Ammon's horn (tissue), 1 donor: Measurements from ENCODE around the gene PPP2R2C.

ENCODE experiments used
- DNase-seq: peaks from one replicate; pipeline ENCODE4 v3.0.0-alpha.2; 2016; ENCODE audit warnings: low spot score

PPP2R2C gene

DNA sequence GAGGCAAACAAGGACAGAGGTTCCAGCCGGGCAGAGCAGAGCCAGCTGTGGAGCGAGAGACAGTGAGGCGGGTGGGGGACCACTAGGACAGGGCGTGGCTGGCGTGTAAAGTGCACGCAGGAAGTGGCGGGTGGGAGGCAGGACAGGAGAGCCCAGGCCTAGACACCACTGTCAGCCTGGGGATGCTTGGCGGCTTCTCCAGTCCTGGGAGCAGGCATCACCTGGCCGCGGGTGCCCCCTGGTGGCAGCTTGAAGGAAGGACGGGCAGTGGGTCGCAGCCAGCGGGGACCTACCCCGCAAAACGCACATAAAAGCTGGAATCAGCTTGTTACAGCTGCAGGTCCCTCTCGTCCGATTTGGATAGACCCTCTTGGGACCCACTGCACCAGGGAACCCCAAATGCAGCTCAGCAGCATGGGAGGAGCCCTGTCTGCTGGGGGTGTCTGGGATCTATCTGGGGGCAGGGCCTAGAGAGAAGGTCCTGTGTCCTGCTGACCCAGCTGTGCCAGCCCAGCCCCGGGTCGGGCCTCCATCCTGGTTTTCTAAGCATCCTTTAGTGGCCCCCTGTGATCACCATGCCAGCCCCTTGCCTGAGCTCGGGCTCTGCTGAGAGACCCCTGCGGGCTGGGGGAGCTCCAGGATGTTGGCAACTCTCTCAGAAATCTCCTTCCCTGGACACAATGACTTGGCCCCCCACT is 145.0 kb downstream of the PPP2R2C start:
- peak; percentile 87 for DNase-seq

DNA sequence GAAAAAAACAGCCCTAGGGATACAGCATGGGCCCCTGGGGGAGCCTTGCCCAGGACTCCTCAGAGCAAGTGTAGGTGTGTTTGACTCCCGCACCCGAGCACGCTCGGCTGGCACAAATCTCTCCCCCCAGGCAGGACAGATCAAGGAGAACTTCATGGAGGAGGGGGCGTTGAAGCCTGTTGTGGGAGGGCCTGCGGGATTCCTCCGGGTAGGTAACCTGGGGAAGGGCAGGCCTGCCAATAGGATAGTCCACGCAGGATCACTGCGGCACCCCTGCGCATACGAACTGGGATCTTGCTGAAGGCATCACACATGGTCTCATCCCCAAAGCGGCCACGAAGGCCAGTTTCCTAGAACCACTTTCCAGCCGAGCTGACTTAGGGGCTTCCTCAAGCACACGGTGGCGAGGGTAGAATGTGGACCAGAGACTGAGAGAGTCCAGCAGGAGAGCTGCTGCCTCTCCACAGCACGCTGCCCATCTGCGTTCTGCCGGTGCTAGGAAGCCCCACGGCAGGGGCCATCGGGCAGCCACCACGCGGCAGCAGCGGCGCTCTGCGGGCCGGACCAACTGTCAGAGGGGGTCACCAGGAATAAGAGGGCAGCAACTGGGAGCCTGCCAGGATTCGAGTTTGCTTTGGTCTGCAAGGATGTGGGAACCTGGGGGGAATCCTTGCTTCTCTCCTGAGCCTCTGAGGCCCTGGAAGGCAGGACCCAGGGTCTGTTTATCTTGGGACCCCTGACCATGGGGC is 145.9 kb downstream of the PPP2R2C start:
- DNase-seq = no peak

DNA sequence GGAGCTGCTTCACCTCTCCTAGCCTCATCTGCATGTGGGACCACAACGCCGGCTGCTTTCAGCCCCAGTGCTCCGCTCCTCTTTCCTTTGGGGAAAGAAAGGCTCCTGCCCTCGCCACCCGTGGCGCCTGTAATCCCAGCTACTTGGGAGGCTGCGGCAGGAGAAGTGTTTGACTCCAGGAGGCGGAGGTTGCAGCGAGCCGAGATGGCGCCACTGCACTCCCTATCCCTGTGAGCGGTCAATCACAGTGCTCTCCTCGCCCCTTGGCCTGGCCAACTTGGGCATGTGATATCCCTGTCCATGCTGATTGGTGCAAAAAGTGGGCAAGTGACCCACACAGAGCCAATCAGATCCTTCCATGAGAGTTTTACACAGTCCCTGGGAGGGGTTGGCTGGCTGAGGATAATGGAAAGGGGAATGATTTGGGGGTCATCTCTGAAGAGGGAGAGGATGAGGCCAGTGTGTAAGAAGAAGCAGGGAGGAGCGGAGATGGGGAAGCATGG is 146.6 kb downstream of the PPP2R2C start:
- DNase-seq = no peak

DNA sequence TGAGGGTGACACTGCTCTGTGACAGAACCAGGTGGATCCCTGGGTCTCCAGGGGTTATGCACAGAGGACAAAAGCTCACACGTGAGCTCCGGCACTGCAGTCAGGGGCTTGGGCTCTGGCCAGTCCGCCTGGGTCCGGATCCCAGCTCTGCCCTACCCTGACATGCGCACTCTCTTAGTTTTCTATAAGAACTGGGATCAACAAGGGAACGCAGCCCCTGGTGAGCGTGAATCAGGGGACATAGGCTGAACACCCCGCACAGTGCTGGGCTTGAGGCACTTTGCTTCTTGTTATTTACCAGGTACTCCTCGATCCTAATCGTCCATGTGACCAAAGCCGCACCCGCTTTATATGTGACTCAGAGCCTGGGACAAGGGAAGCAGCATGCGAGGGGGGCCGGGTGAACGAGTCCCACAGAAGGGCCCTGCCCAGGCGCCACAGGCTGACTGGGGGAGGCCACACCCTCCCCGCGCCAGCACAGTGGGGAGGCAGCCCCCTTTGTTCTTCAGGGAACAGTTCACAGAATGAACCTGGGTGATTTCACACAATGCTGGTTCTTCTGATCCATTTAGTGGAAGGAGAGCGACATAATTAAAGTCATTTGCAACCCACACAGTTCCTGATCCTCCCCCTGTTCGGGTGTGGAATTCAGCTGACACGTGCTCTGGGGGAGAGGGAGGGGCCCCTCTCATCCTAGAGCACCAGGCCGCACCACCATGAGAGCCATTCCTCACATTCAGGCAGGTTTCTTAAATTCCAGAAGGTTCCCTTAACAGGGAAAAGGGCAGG is 147.2 kb downstream of the PPP2R2C start:
- DNase-seq = peak; percentile 18

DNA sequence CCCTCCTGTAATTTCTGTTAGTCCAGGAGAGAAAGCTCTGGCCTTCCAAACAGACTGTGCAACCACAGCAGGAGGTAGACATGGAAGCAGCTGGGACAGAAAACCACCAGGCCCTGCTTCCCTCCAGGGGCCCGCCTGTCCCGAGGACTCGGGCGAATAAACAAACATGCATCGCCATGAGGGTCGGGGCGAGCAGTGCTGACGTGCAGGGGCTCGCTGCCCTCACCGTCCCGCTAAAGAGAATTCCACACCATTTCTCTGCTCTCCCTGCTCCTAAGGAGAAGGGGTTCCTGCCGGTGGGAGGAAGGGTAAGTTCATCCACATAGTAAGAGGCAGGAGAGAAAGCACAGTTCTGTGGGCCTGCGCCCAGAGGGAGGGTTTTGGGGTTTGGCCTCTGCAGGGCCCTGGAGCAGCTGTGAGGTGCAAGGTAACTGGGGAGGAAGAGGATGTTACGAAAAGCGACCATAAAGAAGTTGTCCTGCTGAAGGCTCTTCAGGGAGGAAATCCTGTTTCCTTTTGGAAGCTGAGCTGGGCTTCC is 147.9 kb downstream of the PPP2R2C start:
- DNase-seq = no peak

DNA sequence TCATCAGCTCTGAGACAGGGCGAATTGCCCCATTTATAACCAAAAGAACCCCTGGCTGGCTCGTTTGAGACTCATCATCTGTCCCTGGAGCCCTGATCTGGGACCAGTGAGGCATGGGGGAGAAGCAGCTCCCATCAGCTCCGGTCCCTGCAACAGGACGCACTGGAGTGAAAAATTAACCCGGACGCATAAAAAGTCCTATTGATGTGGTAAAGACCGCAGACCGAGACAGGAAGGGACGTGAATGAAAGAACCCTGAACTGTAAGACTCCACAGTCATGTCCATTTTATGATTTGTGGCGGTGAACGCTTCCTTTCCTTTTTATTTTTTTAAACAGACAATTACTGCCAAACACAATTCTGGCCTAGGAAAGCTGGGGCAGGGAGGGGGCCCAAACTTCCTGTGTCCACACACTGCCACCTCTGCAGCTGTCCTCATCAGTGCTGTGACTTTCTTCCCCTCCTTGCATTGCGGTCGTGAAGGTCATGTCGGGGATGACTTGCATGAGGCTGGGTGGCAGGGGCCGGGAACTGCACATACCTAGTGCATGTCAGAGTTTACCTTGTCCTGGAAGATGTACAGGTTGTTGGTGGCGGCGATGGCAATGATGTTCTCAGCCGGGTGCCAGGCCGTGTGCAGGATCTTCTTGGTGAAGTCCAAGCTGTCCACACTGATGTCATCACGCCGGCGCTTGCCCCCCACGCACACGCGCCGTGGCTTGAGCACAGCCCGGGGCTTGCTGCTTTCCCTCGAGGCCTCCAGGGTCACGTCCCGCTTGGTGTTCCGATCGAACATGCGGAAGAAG is 149.4 kb downstream of the PPP2R2C start:
- DNase-seq = no peak

DNA sequence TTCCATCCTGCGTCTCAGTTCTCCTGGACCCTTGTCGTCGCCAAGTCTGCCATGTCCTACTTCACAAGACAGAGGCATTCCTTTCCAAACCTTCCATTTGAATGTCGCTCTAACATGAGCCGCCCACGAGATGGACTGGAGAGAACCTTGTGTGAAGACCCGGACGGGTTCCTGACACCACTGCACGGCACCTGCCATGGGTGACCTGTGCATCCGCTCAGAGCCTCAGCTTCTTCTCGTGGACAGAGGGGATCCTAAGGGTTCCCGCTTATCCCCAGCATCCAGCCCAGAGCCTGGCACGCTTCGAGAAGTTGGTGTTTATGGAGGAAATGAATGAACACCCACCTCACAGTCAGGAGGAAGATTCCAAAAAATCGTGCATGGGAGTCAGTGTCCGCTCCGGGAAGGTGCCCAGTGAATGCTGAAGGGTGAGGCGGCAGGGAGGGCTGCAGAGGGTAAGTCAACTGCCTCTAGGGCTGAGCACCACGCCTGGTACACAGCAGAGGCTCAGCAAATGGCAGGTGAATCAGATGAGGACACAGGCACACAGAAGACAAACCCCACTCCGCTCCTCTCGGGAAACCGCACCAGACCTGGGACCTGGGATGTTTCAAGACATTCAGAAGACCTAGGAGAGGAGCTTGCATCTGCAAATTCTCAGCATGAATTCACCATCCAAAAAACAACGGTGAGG is 150.2 kb downstream of the PPP2R2C start:
- DNase-seq = no peak

DNA sequence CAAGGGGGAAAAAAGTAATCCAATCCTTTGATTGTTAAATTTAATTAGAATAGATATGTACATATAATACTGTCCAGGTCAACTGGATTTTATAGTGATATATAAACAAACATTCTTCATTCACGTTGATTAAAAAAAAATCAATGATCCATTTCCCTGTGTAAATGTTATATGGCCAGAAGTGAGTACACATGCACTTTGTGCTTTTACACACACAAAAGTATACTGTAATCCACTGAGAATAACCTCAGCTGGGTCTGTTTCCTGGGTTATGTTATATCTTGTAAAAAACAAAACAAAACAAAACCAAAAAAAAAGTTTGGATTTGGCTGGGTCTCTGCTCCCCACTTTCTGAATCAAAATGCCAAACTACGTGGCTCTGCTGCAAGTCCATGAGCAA is 151.1 kb downstream of the PPP2R2C start:
- no peak for DNase-seq

DNA sequence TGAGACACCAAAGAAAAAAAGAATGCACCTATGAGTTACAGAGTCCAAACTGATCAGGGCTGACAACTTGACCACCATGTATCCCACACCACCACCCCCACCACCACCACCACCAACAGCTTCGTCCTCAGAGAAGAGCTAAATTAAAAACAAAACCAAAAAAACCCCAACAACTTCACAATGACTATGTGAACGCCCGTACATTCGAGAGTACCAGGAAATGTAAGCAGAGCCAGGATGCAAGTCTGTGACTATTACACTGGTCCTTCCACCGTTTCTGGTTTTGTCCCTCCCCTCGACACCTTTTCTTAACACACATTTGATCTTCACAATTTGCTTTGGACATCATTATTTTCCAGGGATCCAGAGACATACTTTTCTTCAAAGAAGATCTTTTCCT is 151.8 kb downstream of the PPP2R2C start:
- DNase-seq = no peak

DNA sequence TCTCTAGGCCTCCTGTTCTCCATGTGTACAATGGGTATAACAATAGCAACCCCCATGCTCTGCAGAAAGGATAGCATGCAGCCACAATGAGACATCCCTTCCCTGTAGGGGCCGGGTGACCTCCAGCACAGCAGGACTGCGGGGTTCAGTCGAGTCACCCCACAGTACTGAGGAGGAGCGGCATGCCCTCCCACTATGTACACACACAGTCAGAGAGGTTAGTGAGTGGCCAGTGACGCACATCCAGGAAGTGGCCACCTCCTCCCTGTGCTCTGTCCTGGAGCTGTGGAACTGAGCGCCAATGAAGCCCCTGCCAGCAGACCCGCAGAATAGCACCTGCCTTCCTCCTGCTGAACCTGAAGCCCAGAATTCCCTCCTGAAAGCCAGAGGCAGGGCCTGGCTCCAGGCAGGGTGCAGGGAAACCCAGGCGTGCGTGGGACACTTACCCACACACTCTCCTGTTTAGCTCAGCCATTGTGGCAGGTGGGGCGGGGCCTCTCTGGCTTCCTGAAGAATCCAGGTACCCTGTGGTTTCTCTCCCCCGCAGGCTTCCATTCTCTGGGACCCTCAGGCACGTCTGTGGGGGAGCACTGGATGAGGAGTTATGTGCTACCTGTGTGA is 152.8 kb downstream of the PPP2R2C start:
- DNase-seq = no peak

DNA sequence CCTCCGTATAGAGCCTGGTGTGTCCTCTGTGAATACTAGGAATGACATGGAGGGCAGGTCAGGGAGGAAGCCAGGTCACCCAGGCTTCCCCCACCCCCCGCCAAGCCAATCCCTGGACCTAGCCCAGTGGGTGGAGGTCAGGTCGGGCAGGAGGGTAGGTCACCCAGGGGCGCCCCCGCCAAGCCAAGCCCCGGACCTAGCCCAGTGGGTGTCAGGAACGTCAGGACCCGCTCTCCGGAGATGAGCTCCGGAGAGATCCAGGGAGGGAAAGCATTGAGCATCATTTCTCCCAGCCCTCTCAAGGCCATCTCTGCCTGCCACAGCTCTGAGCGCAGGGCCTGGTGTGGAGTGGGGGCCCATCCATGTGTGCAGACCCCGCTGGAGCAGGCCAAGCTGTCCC is 154.2 kb downstream of the PPP2R2C start:
- DNase-seq = no peak

DNA sequence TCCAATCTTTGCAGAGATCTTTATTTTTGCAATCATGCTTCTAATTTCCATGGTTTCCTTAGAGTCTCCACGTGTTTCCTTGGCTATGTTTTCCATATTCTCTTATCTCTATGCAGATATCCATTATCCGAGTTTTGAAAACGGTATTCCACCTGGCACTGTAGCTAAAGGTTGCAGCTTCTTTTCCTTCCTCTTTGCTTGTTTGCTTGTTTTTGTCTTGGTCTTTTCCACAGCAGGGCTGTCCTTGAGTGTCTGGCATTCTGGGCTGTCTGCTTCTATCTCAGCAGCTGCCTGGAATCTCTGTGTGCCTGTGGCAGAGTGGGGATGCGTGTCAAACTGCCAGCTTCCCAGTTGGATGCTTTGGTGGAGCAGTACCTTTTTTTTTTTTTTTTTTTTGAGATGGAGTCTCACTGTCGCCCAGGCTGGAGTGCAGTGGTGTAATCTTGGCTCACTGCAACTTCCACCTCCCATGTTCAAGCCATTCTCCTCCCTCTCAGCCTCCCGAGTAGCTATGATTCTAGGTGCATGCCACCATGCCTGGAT is 155.9 kb downstream of the PPP2R2C start:
- no peak for DNase-seq

DNA sequence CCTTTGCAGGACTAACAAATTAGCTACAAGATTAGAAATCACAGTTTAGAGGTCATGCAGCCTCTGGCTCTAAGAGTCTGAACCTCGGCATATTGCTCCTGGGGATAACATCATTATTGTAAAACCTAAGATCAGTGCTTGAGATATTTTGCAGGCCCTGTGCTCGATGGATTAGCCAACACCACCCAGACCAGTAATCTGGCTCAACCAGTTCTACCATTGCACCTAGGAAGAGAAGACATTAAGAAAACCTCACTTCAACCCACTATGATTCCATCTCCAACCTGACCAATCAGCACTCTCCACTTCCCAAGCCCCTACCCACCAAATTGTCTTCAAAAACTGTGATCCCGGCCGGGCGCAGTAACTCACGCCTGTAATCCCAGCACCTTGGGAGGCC is 159.2 kb downstream of the PPP2R2C start:
- DNase-seq = no peak

DNA sequence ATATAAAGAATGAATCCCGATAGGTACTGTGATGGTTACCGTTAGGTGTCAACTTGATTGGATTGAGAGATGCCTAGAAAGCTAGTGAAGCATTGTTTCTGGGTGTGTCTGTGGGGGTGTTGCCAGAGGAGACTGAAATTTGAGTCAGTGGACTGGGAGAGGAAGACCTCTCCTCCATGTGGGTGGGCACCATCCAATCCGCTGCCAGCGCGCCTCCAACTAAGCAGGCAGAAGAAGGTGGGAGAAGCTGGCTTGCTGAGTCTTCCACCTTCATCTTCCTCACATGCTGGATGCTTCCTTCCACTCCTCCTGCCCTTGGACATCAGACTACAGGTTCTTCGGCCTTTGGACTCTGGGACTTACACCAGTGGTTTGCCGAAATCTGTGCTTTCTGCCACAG is 162.6 kb downstream of the PPP2R2C start:
- DNase-seq = no peak

DNA sequence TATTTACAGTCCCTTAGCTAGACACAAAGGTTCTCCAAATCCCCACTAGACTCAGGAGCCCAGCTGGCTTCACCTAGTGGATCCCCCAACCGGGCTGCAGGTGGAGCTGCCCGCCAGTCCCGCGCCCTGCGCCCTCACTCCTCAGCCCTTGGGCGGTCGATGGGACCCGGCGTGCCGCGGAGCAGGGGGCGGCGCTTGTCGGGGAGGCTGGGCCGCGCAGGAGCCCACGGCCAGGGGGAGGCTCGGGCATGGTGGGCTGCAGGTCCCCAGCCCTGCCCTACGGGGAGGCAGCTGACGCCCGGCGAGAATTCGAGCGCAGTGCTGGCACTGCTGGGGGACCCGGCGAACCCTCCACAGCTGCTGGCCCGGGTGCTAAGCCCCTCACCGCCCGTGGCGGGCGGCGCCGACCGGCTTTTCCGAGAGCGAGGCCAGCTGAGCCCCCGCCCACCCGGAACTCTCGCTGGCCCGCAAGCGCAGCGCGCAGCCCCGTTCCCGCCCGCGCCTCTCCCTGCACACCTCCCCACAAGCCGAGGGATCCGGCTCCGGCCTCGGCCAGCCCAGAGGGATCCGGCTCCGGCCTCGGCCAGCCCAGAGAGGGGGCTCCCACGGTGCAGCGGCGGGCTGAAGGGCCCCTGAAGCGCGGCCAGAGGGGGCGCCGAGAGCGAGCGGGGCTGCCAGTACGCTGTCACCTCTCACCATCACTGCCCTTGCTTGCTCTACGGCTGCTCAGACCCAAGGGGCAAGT is 163.3 kb downstream of the PPP2R2C start:
- DNase-seq = no peak

DNA sequence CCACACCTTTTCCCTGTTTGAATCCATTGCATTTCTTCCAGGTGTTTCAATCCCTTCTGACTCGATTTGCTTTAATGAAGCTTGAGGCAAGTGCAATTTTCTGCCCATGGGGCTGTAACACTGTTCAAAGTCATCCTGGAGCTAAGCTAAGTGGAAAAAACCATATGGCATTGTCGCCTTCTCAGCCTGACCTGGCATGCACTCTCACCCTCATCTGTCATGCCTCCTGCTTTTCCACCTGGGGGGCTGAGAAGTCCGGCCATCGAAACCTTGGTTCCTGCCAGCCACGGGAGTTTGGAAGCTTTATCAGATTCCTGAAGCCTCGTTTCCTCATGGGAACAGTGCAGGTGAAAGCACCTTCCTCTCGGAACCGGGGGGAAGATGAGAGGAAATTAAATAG is 164.5 kb downstream of the PPP2R2C start:
- no peak for DNase-seq

DNA sequence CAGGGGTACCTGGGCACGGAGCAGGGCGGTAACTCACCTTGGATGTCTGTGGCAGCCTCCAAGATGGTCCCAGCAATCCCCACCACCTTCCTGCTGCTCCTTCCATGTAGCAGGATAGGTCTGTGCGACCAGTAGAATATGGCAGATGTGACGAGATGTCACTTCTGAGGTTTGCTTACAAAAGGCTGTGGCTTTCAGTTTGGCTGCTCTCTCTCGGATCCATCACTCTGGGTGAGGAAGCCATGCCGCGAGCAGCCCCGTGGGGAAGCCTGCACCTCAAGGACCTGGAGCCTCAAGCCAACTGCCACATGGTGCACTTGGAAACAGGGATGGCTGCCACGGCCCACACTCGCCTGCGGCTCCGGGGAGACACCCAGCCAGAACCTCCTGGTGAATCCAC is 165.2 kb downstream of the PPP2R2C start:
- DNase-seq = no peak

DNA sequence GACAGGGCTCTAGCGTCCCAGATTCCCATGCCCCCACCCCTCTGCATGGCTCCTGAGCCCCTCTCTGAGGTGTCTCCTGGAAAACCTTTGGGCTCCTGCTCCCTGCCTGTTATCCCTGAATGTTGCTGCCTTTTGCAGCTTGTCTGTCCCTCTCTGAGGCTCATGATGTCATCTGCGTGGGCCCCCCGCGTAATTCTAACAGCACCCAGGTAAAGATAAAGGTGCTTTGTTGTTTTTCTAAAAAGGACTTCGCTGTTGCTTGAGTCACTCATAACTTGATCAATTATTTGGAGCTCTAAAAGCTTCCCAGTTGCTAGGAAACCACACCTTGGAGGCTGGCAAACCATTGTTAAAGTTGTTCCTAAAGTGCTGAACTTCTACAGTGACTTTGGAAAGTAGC is 166.1 kb downstream of the PPP2R2C start:
- DNase-seq = no peak

DNA sequence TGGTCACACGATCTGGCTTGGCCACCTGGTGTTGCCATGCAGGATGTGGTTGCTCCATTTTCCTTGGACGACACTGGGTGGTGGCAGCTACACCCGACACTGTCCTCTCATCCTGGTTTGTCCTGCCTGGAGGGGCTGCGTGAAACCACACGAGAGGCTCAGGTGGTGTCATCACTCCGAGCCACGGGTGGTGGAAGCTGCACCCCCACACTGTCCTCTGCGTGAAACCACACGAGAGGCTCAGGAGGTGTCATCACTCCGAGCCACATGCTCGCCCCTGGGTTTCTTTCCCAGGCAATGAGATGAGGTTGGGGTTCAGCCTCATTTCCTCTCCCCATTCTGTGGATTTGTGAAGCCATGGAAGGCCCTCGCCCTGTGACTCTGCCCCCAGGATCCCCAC is 168.5 kb downstream of the PPP2R2C start:
- DNase-seq = no peak

DNA sequence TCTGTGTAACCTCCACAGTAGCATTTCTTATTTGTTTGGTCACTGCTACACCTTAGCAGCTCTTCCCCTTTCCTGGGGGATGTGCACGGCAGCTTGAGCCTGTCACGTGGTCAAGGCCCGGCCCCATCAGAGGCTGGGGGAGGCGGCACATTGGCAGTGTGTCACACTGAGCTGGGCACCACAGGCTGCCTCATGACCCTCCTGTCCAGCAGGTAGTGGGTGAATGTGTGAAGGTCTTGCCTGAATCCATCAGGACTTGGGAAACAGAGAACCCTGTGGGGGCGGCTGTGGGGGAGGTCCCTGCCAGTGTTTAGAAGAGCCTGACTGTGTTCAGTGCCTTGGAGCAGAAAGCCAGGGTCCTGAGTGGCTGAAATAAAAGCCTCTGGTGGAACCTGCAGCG is 169.5 kb downstream of the PPP2R2C start:
- DNase-seq = no peak
